Esophagus (tissue), 2 donors: ENCODE measurements around the gene STON1. TPM values are rescaled to one million over a fixed set of nuclear protein-coding genes. Genes with fewer than 3 reads are reported as not detected.
"Not testable (repeated sequence)": the region's sequence is repeated elsewhere in the genome, so short reads cannot be mapped to it uniquely, and the experiment has no call there.

Source experiments
- H3K27ac ChIP-seq, 2 donors: one replicate each; pipeline ENCODE4 v1.5.1; 2013; ENCODE audit warnings: low read depth in 2 of 2, mild to moderate bottlenecking in 2 of 2, inconsistent platforms in 1 of 2, low read length in 1 of 2, moderate library complexity in 1 of 2
- H3K27me3 ChIP-seq, 2 donors: one replicate each; pipeline ENCODE4 v1.6.1; 2013; ENCODE audit warnings: low read length in 2 of 2, control low read depth in 1 of 2, mild to moderate bottlenecking in 1 of 2; ENCODE audit not compliant: insufficient read depth in 2 of 2, control insufficient read depth in 1 of 2
- H3K36me3 ChIP-seq, 2 donors: one replicate each; pipeline ENCODE4 v1.6.1; 2013; ENCODE audit warnings: low read length in 1 of 2; ENCODE audit not compliant: control insufficient read depth in 2 of 2, insufficient read depth in 2 of 2
- H3K4me1 ChIP-seq, 2 donors: one replicate each; pipeline ENCODE4 v1.6.1; 2013; ENCODE audit warnings: low read length in 1 of 2; ENCODE audit not compliant: control insufficient read depth in 2 of 2, insufficient read depth in 2 of 2
- H3K4me3 ChIP-seq, 2 donors: one replicate each; pipeline ENCODE4 v1.5.1; 2013; ENCODE audit warnings: low read length in 2 of 2, mild to moderate bottlenecking in 2 of 2, low read depth in 1 of 2, moderate library complexity in 1 of 2
- H3K9me3 ChIP-seq, 2 donors: one replicate each; pipeline ENCODE4 v1.6.1; 2013; ENCODE audit warnings: mild to moderate bottlenecking in 2 of 2, low read depth in 1 of 2, low read length in 1 of 2, moderate library complexity in 1 of 2; ENCODE audit not compliant: control insufficient read depth in 2 of 2, insufficient read depth in 1 of 2
- WGBS, 2 donors: extraction: QIAGEN DNeasy Blood & Tissue Kit; methylation state at CpG; one replicate each; pipeline ENCODE4 v1.1.7; 2013; 5-methylcytosine and 5-hydroxymethylcytosine counted together
- polyA plus RNA-seq, 2 donors: library from polyadenylated mRNA; stranded (reverse); fragments of 200-250 nt; gene quantifications; one replicate each; pipeline ENCODE4 v1.2.3, GENCODE V29; 2013
- donor health status: healthy with polysubstance abuse.
- donor health status: Bipolar disorder and iron deficiency.

STON1 gene
- polyA plus RNA-seq, 2 donors = 3.8 to 5.5 TPM

DNA sequence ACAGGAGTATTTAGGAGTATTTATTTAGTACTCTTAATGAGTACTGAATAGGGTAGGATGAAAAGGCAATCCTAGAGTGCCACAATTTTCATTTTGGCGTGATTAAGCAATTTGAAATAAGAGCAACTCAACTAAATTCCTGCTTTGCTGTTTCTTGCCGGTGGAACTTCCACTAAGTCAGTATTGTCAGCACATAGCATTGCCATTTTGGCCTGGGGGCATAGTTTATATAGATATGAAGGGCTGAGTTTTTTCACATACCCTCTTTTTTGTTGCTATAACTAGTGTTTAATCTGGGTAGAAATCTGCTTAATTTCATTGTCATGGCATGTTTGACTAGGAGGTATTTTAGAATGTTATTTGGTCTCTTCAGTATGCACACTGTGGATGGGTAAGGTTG lies 89.6 kb downstream of the STON1 start:
- no peaks in the 10 kb centered on the region for H3K36me3 ChIP-seq
- WGBS, 2 donors = 85% methylated on average over 2 of the region's 2 CpGs
- H3K27ac ChIP-seq = no peak overlapping the region
- H3K4me1 ChIP-seq = no peaks in the 10 kb centered on the region
- H3K4me3 ChIP-seq = no peak overlapping the region
- peaks cover 0 to 3% of the 10 kb centered on the region in 2 donors for H3K9me3 ChIP-seq
- H3K27me3 ChIP-seq = no peaks in the 10 kb centered on the region

DNA sequence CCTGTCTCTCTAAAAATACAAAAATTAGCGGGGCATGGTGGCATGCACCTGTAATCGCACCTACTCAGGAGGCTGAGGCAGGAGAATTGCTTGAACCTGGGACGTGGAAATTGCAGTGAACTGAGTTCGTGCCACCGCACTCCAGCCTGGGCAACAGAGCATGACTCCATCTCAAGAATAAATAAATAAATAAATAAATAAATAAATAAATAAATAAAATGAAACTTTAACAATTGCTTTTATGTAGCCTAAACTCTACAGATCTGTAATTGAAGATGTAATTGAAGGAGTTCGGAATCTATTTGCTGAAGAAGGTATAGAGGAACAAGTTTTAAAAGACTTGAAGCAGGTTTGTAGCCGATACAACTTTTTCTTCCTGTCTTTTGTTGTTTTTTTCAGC lies 90.7 kb downstream of the STON1 start:
- H3K27ac ChIP-seq = no peak overlapping the region
- 94 to 95% methylated on average over 7 of the region's 7 CpGs for WGBS, 2 donors

DNA sequence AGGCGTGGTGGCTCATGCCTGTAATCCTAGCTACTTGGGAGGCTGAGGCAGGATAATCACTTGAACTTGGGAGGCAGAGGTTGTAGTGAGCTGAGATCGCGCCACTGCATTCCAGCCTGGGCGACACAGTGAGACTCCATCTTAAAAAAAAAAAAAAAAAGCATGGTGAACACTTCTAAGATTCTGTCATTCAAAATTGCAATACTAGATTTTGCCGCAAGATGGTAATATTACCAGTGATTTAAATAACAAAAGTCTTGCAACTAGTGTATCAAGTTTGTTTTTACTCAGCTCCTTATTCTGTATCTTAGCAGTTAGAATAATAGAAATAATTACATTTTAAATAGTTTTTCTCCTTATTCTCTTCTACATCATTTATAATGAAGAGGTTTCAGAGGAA lies 92.7 kb downstream of the STON1 start:
- not testable (repeated sequence) for H3K27ac ChIP-seq, H3K9me3 ChIP-seq, H3K36me3 ChIP-seq, H3K4me3 ChIP-seq, H3K4me1 ChIP-seq, H3K27me3 ChIP-seq
- 92 to 94% methylated on average over 5 of the region's 5 CpGs for WGBS, 2 donors

More for the DNA sequence above, 90.7 kb downstream of the STON1 start:
- no peaks in the 10 kb centered on the region for H3K36me3 ChIP-seq
- H3K4me1 ChIP-seq = no peaks in the 10 kb centered on the region
- H3K4me3 ChIP-seq = no peak overlapping the region
- H3K27me3 ChIP-seq = no peaks in the 10 kb centered on the region
- H3K9me3 ChIP-seq = peaks cover 0 to 3% of the 10 kb centered on the region in 2 donors

GRCh38 chr2:48624696-48625095 lies 94.7 kb downstream of the STON1 start:
- whole genome bisulfite sequencing, 2 donors = 84% methylated on average over 2 of the region's 2 CpGs
- H3K4me1 ChIP-seq = no peaks in the 10 kb centered on the region
- no peaks in the 10 kb centered on the region for H3K9me3 ChIP-seq
- H3K27me3 ChIP-seq = no peaks in the 10 kb centered on the region
- H3K36me3 ChIP-seq = no peaks in the 10 kb centered on the region
- H3K4me3 ChIP-seq = no peak overlapping the region
- no peak overlapping the region for H3K27ac ChIP-seq

- no peaks in the 10 kb centered on the region for H3K4me1 ChIP-seq
- no peaks in the 10 kb centered on the region for H3K36me3 ChIP-seq
- no peaks in the 10 kb centered on the region for H3K9me3 ChIP-seq
Observed at GRCh38 chr2:48626047-48626446, 96.1 kb downstream of the STON1 start.

DNA sequence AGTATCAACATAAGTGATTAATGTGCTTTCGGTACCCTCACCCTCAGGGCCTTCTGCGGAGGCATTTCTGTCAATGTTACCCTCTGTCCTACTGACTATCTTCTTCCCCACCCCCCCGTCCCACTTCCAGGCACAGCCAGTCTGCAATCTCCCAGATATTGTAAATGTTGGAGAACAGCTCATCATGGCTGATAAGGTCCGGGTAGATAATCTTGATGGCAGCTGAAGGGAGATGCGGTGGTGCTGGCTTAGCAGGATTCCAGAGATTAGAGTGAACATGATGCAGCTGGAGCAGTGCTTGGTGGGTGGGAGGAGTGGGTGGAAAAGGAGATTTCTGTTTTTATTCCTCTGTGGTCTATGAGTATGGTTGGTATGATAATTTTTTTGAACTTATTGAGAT lies 103.2 kb downstream of the STON1 start:
- Histone ChIP-seq H3K27me3 (peaks cover 0 to 3% of the 10 kb centered on the region in 2 donors), H3K4me1 (no peaks in the 10 kb centered on the region), H3K9me3 (peaks cover 0 to 4% of the 10 kb centered on the region in 2 donors), H3K36me3 (no peaks in the 10 kb centered on the region), H3K4me3 (no peak overlapping the region), H3K27ac (no peak overlapping the region)
- WGBS, 2 donors = 57 to 64% methylated on average over 5 of the region's 5 CpGs

More at GRCh38 chr2:48626047-48626446, 96.1 kb downstream of the STON1 start:
- Histone ChIP-seq H3K27me3 (no peaks in the 10 kb centered on the region), H3K4me3 (no peak overlapping the region), H3K27ac (no peak overlapping the region)

DNA sequence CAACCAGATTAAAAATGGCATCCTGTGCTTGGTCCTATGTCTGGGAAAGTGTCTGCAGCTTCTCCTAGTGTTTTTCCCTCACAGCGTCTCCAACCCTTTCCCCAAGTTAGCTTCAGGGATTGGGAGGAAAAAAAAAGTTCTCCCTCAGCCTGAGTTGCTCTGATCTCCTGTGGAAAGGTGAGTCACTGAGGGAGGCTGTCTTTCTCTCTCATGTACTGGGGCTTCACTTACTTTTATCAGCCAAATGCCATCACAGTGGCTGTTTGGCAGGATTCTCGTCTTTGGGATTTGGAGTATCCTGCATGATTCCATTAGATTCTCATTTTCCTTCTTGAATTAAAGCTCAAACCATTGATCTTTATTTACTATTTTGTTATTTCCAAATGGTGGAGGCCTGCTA lies 105.8 kb downstream of the STON1 start:
- no peak overlapping the region for H3K27ac ChIP-seq
- H3K36me3 ChIP-seq = no peaks in the 10 kb centered on the region
- WGBS, 2 donors = 73 to 77% methylated on average over 2 of the region's 2 CpGs
- H3K4me1 ChIP-seq = no peaks in the 10 kb centered on the region
- peaks cover 0 to 4% of the 10 kb centered on the region in 2 donors for H3K9me3 ChIP-seq
- no peak overlapping the region for H3K4me3 ChIP-seq
- peaks cover 0 to 3% of the 10 kb centered on the region in 2 donors for H3K27me3 ChIP-seq

GRCh38 chr2:48638261-48638660 lies 108.3 kb downstream of the STON1 start:
- Histone ChIP-seq H3K9me3 (peaks cover 0 to 4% of the 10 kb centered on the region in 2 donors), H3K4me1 (no peaks in the 10 kb centered on the region), H3K36me3 (no peaks in the 10 kb centered on the region), H3K4me3 (no peak overlapping the region), H3K27ac (no peak overlapping the region), H3K27me3 (no peaks in the 10 kb centered on the region)
- 31 to 45% methylated on average over 1 of the region's 1 CpG for WGBS, 2 donors

Other genes with a start within 250 kb of the STON1 start
- 1 to 10 TPM; 1.9 to 2.3 TPM for gene FOXN2, start 215.5 kb upstream of the STON1 start, polyA plus RNA-seq
- 10 to 100 TPM; 14.7 to 34.3 TPM for gene PPP1R21, start 89.4 kb upstream of the STON1 start, polyA plus RNA-seq
- gene GTF2A1L, start 87.7 kb downstream of the STON1 start, polyA plus RNA-seq = 1 to 10 TPM in 1 of 2 donors, under 1 TPM in 1; 0.24 to 1.6 TPM
- gene LHCGR, start 225.6 kb downstream of the STON1 start, polyA plus RNA-seq = 1 to 10 TPM in 1 of 2 donors, under 1 TPM in 1; 0.59 to 1.1 TPM